GM12878 (cell line): ENCODE measurements around the gene NPB. TPM values are rescaled to one million over a fixed set of nuclear protein-coding genes. Genes with fewer than 3 reads are reported as not detected.
A peak's percentile ranks its signal among the peaks of the same experiment; 100 is the strongest.

Experiments used
- BCL3 ChIP-seq: IDR thresholded peaks from 2 replicates; pipeline ENCODE4 v1.6.1; 2011; ENCODE audit warnings: borderline replicate concordance, low read depth, mild to moderate bottlenecking, moderate library complexity, low read length; ENCODE audit not compliant: insufficient read depth, poor library complexity, severe bottlenecking
- CBX5 ChIP-seq: sonication (generic); IDR thresholded peaks from 2 replicates; pipeline ENCODE4 v1.6.1; 2016; ENCODE audit warnings: low read depth, moderate library complexity, mild to moderate bottlenecking, inconsistent platforms
- CTCF ChIP-seq, 3 experiments: IDR thresholded peaks in 2 of 3; conservative IDR thresholded peaks in 1 of 3; 2 replicates each; pipeline ENCODE4 v1.5.1; 2011; ENCODE audit warnings: low read depth in 3 of 3, low read length in 3 of 3, mild to moderate bottlenecking in 3 of 3, control low read depth in 2 of 3, moderate library complexity in 2 of 3, inconsistent platforms in 1 of 3, mixed read lengths in 1 of 3; ENCODE audit not compliant: control insufficient read depth in 2 of 3, insufficient read depth in 1 of 3; ENCODE audit errors: extremely low read depth in 1 of 3
- EZH2 ChIP-seq: IDR thresholded peaks from 2 replicates; pipeline ENCODE4 v1.6.1; 2012; ENCODE audit warnings: low read depth, mild to moderate bottlenecking, control low read depth, inconsistent platforms, low read length, borderline replicate concordance; ENCODE audit not compliant: control insufficient read depth
- HDGF ChIP-seq: fragments of 450-650 bp; IDR thresholded peaks from 2 replicates; pipeline ENCODE4 v1.6.1; 2016; ENCODE audit warnings: antibody characterized with exemption
- IRF4 ChIP-seq: IDR thresholded peaks from 2 replicates; pipeline ENCODE4 v1.6.1; 2011; ENCODE audit warnings: low read depth, low read length
- KLF5 ChIP-seq: fragments of 450-650 bp; IDR thresholded peaks from 2 replicates; pipeline ENCODE4 v1.6.1; 2014; ENCODE audit warnings: mild to moderate bottlenecking; ENCODE audit not compliant: partially characterized antibody
- MLLT1 ChIP-seq: fragments of 450-650 bp; IDR thresholded peaks from 2 replicates; pipeline ENCODE4 v1.6.1; 2016; ENCODE audit warnings: mild to moderate bottlenecking
- MTA3 ChIP-seq: IDR thresholded peaks from 2 replicates; pipeline ENCODE4 v1.6.1; 2012; ENCODE audit warnings: low read length, inconsistent platforms, borderline replicate concordance
- NFIC ChIP-seq: IDR thresholded peaks from 2 replicates; pipeline ENCODE4 v1.6.1; 2012; ENCODE audit warnings: low read depth, mild to moderate bottlenecking, inconsistent platforms, low read length, moderate library complexity
- NRF1 ChIP-seq: conservative IDR thresholded peaks from 2 replicates; pipeline ENCODE4 v1.6.1; 2011; ENCODE audit warnings: mild to moderate bottlenecking, low read depth, low read length, improper control_type of control experiment
- PBX3 ChIP-seq: IDR thresholded peaks from 2 replicates; pipeline ENCODE4 v1.6.1; 2011; ENCODE audit warnings: mild to moderate bottlenecking, low read depth, low read length, moderate library complexity; ENCODE audit not compliant: insufficient replicate concordance
- POLR2A ChIP-seq: IDR thresholded peaks from 2 replicates; pipeline ENCODE4 v1.6.1; 2011; ENCODE audit warnings: low read depth, mild to moderate bottlenecking, low read length
- POLR2AphosphoS5 ChIP-seq: IDR thresholded peaks from 2 replicates; pipeline ENCODE4 v1.6.1; 2011; ENCODE audit warnings: mild to moderate bottlenecking, low read length, inconsistent platforms
- POU2F2 ChIP-seq: IDR thresholded peaks from 3 replicates; pipeline ENCODE4 v1.6.1; 2011; ENCODE audit warnings: low read depth, mild to moderate bottlenecking, low read length, borderline replicate concordance
- RELB ChIP-seq: fragments of 450-650 bp; IDR thresholded peaks from 2 replicates; pipeline ENCODE4 v1.6.1; 2017; ENCODE audit warnings: low read depth, mild to moderate bottlenecking, moderate library complexity
- RUNX3 ChIP-seq: IDR thresholded peaks from 2 replicates; pipeline ENCODE4 v1.6.1; 2012; ENCODE audit warnings: low read length, inconsistent platforms
- SMC3 ChIP-seq: IDR thresholded peaks from 2 replicates; pipeline ENCODE4 v1.6.1; 2011; ENCODE audit warnings: low read length, improper control_type of control experiment, borderline replicate concordance
- SUPT20H ChIP-seq: IDR thresholded peaks from 2 replicates; pipeline ENCODE4 v1.6.1; 2011; ENCODE audit warnings: low read depth, mild to moderate bottlenecking, low read length, moderate library complexity, borderline replicate concordance; ENCODE audit not compliant: control insufficient read depth
- TCF3 ChIP-seq: IDR thresholded peaks from 2 replicates; pipeline ENCODE4 v1.6.1; 2012; ENCODE audit warnings: low read depth, mild to moderate bottlenecking, low read length, borderline replicate concordance; ENCODE audit not compliant: insufficient read depth
- ZNF622 ChIP-seq: fragments of 450-650 bp; IDR thresholded peaks from 2 replicates; pipeline ENCODE4 v1.6.1; 2017; ENCODE audit warnings: mild to moderate bottlenecking, inconsistent platforms
- polyA plus RNA-seq, 11 experiments: library from polyadenylated mRNA; depleted of rRNA in 4 of 11; unstranded in 6 of 11; stranded (reverse) in 5 of 11; fragments of >200 nt; fragmentation: Nextera tagmentation in 4 of 11; fragmentation: Illumina TruSeq in 1 of 11; extraction: Ambion mirVana in 4 of 11; extraction: Trizol in 1 of 11; gene quantifications; 1 replicate in 1 of 11; 2 replicates in 10 of 11; pipeline versions ENCODE4 v1.2.1 to v1.2.3, GENCODE V29; 2011 to 2016; ENCODE audit warnings: inconsistent platforms in 2 of 11, missing spikeins in 2 of 11, low read depth in 1 of 11
- total RNA-seq, 4 experiments: library from RNA; depleted of rRNA in 3 of 4; stranded (reverse); fragments of >200 nt in 3 of 4; fragmentation: Illumina TruSeq in 1 of 4; extraction: Trizol in 1 of 4; gene quantifications; 2 replicates each; pipeline versions ENCODE4 v1.2.1 to v1.2.3, GENCODE V29; 2013 to 2021

The NPB gene
- total and polyA plus RNA-seq, 10 of the 15 experiments (the other 5 are each of a cell fraction or from before 2014, with no cell fraction given): 0.03 to 0.40 (median 0.15) TPM; not detected in 2

- no peak for TF ChIP-seq SUPT20H
- TF ChIP-seq NFIC: no peak
- no peak for TF ChIP-seq RELB
- TF ChIP-seq ZNF622: no peak
- TF ChIP-seq POLR2A: peak; percentile 69
- TF ChIP-seq MLLT1: no peak
- no peak for TF ChIP-seq KLF5
- peak; percentile 13 for TF ChIP-seq PBX3
- TF ChIP-seq EZH2: no peak
- peak; percentile 86 for TF ChIP-seq POLR2AphosphoS5
- TF ChIP-seq TCF3: no peak
- peak; percentile 15 for TF ChIP-seq BCL3
- TF ChIP-seq IRF4: no peak
- no peak for TF ChIP-seq CBX5
- TF ChIP-seq RUNX3: no peak
- TF ChIP-seq SMC3: no peak
- no peak for TF ChIP-seq NRF1
- peak; percentile 92; the same call in 1 of the 2 replicates for TF ChIP-seq MTA3
- no peak for TF ChIP-seq HDGF
- TF ChIP-seq POU2F2: no peak; the same call in 1 of the 3 replicates
- no peak for TF ChIP-seq CTCF (IDR thresholded peaks at IDR 0.05 in 2 of 3, conservative IDR thresholded peaks at IDR 0.05 in 1 of 3; ENCODE audit: control insufficient read depth in 2 of 3, extremely low read depth in 1 of 3, insufficient read depth in 1 of 3, low read depth in 3 of 3, low read length in 3 of 3)
- TF ChIP-seq, all 136 proteins: peak for 7
Measured at GRCh38 chr17:81865733-81866439, 36.2 kb upstream of the NPB start (continued).
